ENCODE results near the gene SMARCA4. TPM values are rescaled to one million over a fixed set of nuclear protein-coding genes. Genes with fewer than 3 reads are reported as not detected.

Gene SMARCA4
- total and polyA plus RNA-seq, 5 donors from 2014 or later: 6.3 to 79.5 (median 7.5) TPM

- no peaks in the 10 kb centered on the region for H3K27me3 ChIP-seq (ENCODE audit: control insufficient read depth, insufficient read depth, low read length)
- ATAC-seq (ENCODE audit: low read depth in 2 of 2) (no peak), DNase-seq (no peak)
- Mint-ChIP-seq H3K27ac (no peak overlapping the region), H3K36me3 (peaks cover 15% of the 10 kb centered on the region), H3K27me3 (no peaks in the 10 kb centered on the region), H3K4me1 (no peaks in the 10 kb centered on the region), H3K4me3 (no peak overlapping the region), H3K9me3 (no peaks in the 10 kb centered on the region)
- H3K4me3 ChIP-seq (ENCODE audit: low read depth, low read length): no peak overlapping the region
- no peak overlapping the region for H3K27ac ChIP-seq (ENCODE audit: insufficient read depth, low read length, poor library complexity, severe bottlenecking)
- no peaks in the 10 kb centered on the region for H3K9me3 ChIP-seq (ENCODE audit: control insufficient read depth in 2 of 2, low read length in 2 of 2)
- no peaks in the 10 kb centered on the region for H3K4me1 ChIP-seq (ENCODE audit: control insufficient read depth, insufficient read depth, low read length, poor library complexity, severe bottlenecking)
- peaks cover 40% of the 10 kb centered on the region for H3K36me3 ChIP-seq (ENCODE audit: control insufficient read depth, insufficient read depth, low read length)
These were observed 145.6 kb downstream of the SMARCA4 start for GRCh38 chr19:11106477-11106876.

- ATAC-seq (ENCODE audit: low read depth in 2 of 2): no peak
These were observed 147.9 kb downstream of the SMARCA4 start for GRCh38 chr19:11108746-11109145.

GRCh38 chr19:11111117-11111770 lies 150.4 kb downstream of the SMARCA4 start:
- H3K27me3 ChIP-seq (ENCODE audit: control insufficient read depth, insufficient read depth, low read length): no peaks in the 10 kb centered on the region
- Mint-ChIP-seq H3K36me3 (peaks cover 22% of the 10 kb centered on the region), H3K9me3 (no peaks in the 10 kb centered on the region), H3K4me3 (no peak overlapping the region), H3K27me3 (no peaks in the 10 kb centered on the region), H3K4me1 (no peaks in the 10 kb centered on the region), H3K27ac (no peak overlapping the region)
- peaks cover 50% of the 10 kb centered on the region for H3K36me3 ChIP-seq (ENCODE audit: control insufficient read depth, insufficient read depth, low read length)
- H3K4me1 ChIP-seq (ENCODE audit: control insufficient read depth, insufficient read depth, low read length, poor library complexity, severe bottlenecking): no peaks in the 10 kb centered on the region
- no peak overlapping the region for H3K27ac ChIP-seq (ENCODE audit: insufficient read depth, low read length, poor library complexity, severe bottlenecking)
- ATAC-seq (ENCODE audit: low read depth in 2 of 2) (no peak), DNase-seq (no peak)
- H3K4me3 ChIP-seq (ENCODE audit: low read depth, low read length): no peak overlapping the region
- H3K9me3 ChIP-seq (ENCODE audit: control insufficient read depth in 2 of 2, low read length in 2 of 2): no peaks in the 10 kb centered on the region

More at GRCh38 chr19:11108746-11109145, 147.9 kb downstream of the SMARCA4 start:
- no peak for DNase-seq
- H3K4me3 ChIP-seq (ENCODE audit: low read depth, low read length): no peak overlapping the region
- no peaks in the 10 kb centered on the region for H3K4me1 ChIP-seq (ENCODE audit: control insufficient read depth, insufficient read depth, low read length, poor library complexity, severe bottlenecking)
- Mint-ChIP-seq H3K36me3 (peaks cover 21% of the 10 kb centered on the region), H3K4me1 (no peaks in the 10 kb centered on the region), H3K4me3 (no peak overlapping the region), H3K27ac (no peak overlapping the region), H3K9me3 (no peaks in the 10 kb centered on the region), H3K27me3 (no peaks in the 10 kb centered on the region)
- H3K27ac ChIP-seq (ENCODE audit: insufficient read depth, low read length, poor library complexity, severe bottlenecking): no peak overlapping the region
- H3K9me3 ChIP-seq (ENCODE audit: control insufficient read depth in 2 of 2, low read length in 2 of 2): no peaks in the 10 kb centered on the region
- peaks cover 41% of the 10 kb centered on the region for H3K36me3 ChIP-seq (ENCODE audit: control insufficient read depth, insufficient read depth, low read length)
- H3K27me3 ChIP-seq (ENCODE audit: control insufficient read depth, insufficient read depth, low read length): no peaks in the 10 kb centered on the region

- Histone ChIP-seq H3K4me3 (ENCODE audit: low read depth, low read length) (no peak overlapping the region), H3K36me3 (ENCODE audit: control insufficient read depth, insufficient read depth, low read length) (peaks cover 50% of the 10 kb centered on the region), H3K9me3 (ENCODE audit: control insufficient read depth in 2 of 2, low read length in 2 of 2) (no peaks in the 10 kb centered on the region), H3K27me3 (ENCODE audit: control insufficient read depth, insufficient read depth, low read length) (no peaks in the 10 kb centered on the region), H3K27ac (ENCODE audit: insufficient read depth, low read length, poor library complexity, severe bottlenecking) (no peak overlapping the region), H3K4me1 (ENCODE audit: control insufficient read depth, insufficient read depth, low read length, poor library complexity, severe bottlenecking) (no peaks in the 10 kb centered on the region)
- no peaks in the 10 kb centered on the region for H3K9me3 Mint-ChIP-seq
- DNase-seq: no peak
- no peak overlapping the region for H3K27ac Mint-ChIP-seq
- H3K4me3 Mint-ChIP-seq: no peak overlapping the region
- no peaks in the 10 kb centered on the region for H3K4me1 Mint-ChIP-seq
- no peak for ATAC-seq (ENCODE audit: low read depth in 2 of 2)
- H3K27me3 Mint-ChIP-seq: no peaks in the 10 kb centered on the region
- H3K36me3 Mint-ChIP-seq: peaks cover 23% of the 10 kb centered on the region
These were observed 150.9 kb downstream of the SMARCA4 start for GRCh38 chr19:11111771-11112144.

Other genes with a start within 250 kb of the SMARCA4 start
- gene DNM2, start 243.0 kb upstream of the SMARCA4 start, total RNA-seq: 269 TPM
- gene DNM2, start 243.0 kb upstream of the SMARCA4 start, polyA plus RNA-seq: 10 to 100 TPM; 61.8 to 63.6 (median 62.8) TPM
- gene TMED1, start 124.8 kb upstream of the SMARCA4 start, total RNA-seq: 10.2 TPM
- 10 to 100 TPM; 24.8 to 30.3 (median 27.5) TPM for gene TMED1, start 124.8 kb upstream of the SMARCA4 start, polyA plus RNA-seq
- gene C19orf38, start 112.6 kb upstream of the SMARCA4 start, total RNA-seq: 0.49 TPM
- 1 to 10 TPM in 1 of 4 donors, under 1 TPM in 2, not detected in 1; 0.40 to 1.1 (median 0.67) TPM for gene C19orf38, start 112.6 kb upstream of the SMARCA4 start, polyA plus RNA-seq
- gene CARM1, start 89.5 kb upstream of the SMARCA4 start, total RNA-seq: 26.0 TPM
- under 1 TPM; 0.39 to 0.94 (median 0.53) TPM for gene CARM1, start 89.5 kb upstream of the SMARCA4 start, polyA plus RNA-seq
- gene YIPF2, start 32.4 kb upstream of the SMARCA4 start, total RNA-seq: 22.0 TPM
- 10 to 100 TPM; 10.7 to 13.1 (median 12.6) TPM for gene YIPF2, start 32.4 kb upstream of the SMARCA4 start, polyA plus RNA-seq
- 21.8 TPM for gene TIMM29, start 32.2 kb upstream of the SMARCA4 start, total RNA-seq
- 10 to 100 TPM; 30.7 to 38.3 (median 33.8) TPM for gene TIMM29, start 32.2 kb upstream of the SMARCA4 start, polyA plus RNA-seq
- gene LDLR, start 128.4 kb downstream of the SMARCA4 start, total RNA-seq: 108 TPM
- gene LDLR, start 128.4 kb downstream of the SMARCA4 start, polyA plus RNA-seq: 10 to 100 TPM in 2 of 4 donors, 1 to 10 TPM in 2; 5.1 to 12.7 (median 10.2) TPM
- gene SPC24, start 194.8 kb downstream of the SMARCA4 start, total RNA-seq: 3.2 TPM
- 1 to 10 TPM in 2 of 4 donors, under 1 TPM in 2; 0.41 to 3.1 (median 0.99) TPM for gene SPC24, start 194.8 kb downstream of the SMARCA4 start, polyA plus RNA-seq
- gene KANK2, start 236.5 kb downstream of the SMARCA4 start, total RNA-seq: 0.74 TPM
- under 1 TPM in 3 of 4 donors, not detected in 1; 0.16 to 0.52 (median 0.29) TPM for gene KANK2, start 236.5 kb downstream of the SMARCA4 start, polyA plus RNA-seq